ENCODE measurements around the gene STK38. TPM values are rescaled to one million over a fixed set of nuclear protein-coding genes. Genes with fewer than 3 reads are reported as not detected.

The STK38 gene
- total and polyA plus RNA-seq, 2 of the 4 experiments (the other 2 are of a cell fraction): 10.6 to 19.7 TPM

DNA sequence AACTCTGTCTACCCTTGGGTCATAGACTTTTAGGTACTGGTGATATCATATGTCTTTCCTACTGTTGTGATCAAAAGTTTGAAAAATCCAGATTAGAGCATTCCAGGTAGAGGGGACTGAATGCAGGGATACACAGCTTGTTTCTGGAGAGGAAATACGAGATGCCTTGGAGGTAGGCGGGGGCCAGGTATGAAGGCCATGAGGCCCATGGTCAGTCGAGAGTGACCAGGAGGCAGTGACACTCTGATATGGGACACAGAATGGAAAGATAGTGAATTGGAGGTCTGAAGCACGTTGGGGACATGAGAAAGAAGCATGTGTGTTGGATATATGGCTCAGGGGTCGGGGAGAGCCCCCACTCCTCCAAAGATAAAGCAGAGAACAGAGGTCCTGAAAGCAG is 30.8 kb upstream of the STK38 start:
- H3K9me1 ChIP-seq (ENCODE audit: insufficient read depth, low read length): peaks cover 15% of the 10 kb centered on the region
- ChIA-PET POLR2A (ENCODE audit: unreplicated experiment) (no interaction called here), CTCF (no interaction called here)
- H2BK15ac ChIP-seq (ENCODE audit: low read depth, low read length): peak overlapping the region; percentile 97; the same call in 2 of the 3 replicates
- peak overlapping the region; percentile 64; the same call in 1 of the 2 replicates for H3K23ac ChIP-seq (ENCODE audit: low read depth, low read length)
- peak overlapping the region; percentile 89 for H2BK120ac ChIP-seq (ENCODE audit: low read depth, low read length)
- H3K4me2 ChIP-seq (ENCODE audit: low read depth, low read length): no peak overlapping the region
- H3K79me1 ChIP-seq (ENCODE audit: low read depth in 1 of 2, low read length in 2 of 2): peaks cover 4 to 18% of the 10 kb centered on the region in 2 experiments; a peak in 3 of 4 replicates
- peak overlapping the region; percentile 81; the same call in 1 of the 2 replicates for H3K18ac ChIP-seq (ENCODE audit: low read depth, low read length)
- peak overlapping the region; percentile 85 for H4K91ac ChIP-seq (ENCODE audit: insufficient read depth, low read depth, low read length)
- no peaks in the 10 kb centered on the region for H3K36me3 ChIP-seq (ENCODE audit: control insufficient read depth, insufficient read depth, low read length)
- intact Hi-C loops (cut with micrococcal nuclease) (loop anchor here (5.0 kb wide), 1 partner anchor 46 kb away; no protein-coding TSS in a partner anchor), in situ Hi-C loops (cut with MboI; ENCODE audit: low sequenced_read_pairs) (no loop called here), dilution Hi-C loops (cut with HindIII; ENCODE audit: low sequenced_read_pairs, unreplicated experiment) (no loop called here)
- peak overlapping the region; percentile 43 for H2BK5ac ChIP-seq (ENCODE audit: low read depth, low read length, poor library complexity, severe bottlenecking)
- peak overlapping the region; percentile 50 for H3K14ac ChIP-seq (replicated peaks; ENCODE audit: low read depth, low read length)
- TF ChIP-seq RFX5 (IDR thresholded peaks at IDR 0.05; ENCODE audit: low read depth, low read length): no peak
- TF ChIP-seq SMC3 (IDR thresholded peaks at IDR 0.05; ENCODE audit: low read depth, low read length): no peak
- no peak for TF ChIP-seq CTCF (conservative IDR thresholded peaks at IDR 0.05; ENCODE audit: low read depth, low read length)
- no peak for TF ChIP-seq CEBPB (IDR thresholded peaks at IDR 0.05; ENCODE audit: low read depth, low read length)
- no peak for TF ChIP-seq MAFK (IDR thresholded peaks at IDR 0.05; ENCODE audit: low read depth, low read length)
- no peak for TF ChIP-seq RAD21 (IDR thresholded peaks at IDR 0.05; ENCODE audit: low read length)
- no peak for TF ChIP-seq POLR2A (IDR thresholded peaks at IDR 0.05; ENCODE audit: low read depth, low read length)
- no peak for TF ChIP-seq MXI1 (IDR thresholded peaks at IDR 0.05; ENCODE audit: borderline replicate concordance, low read depth, low read length)
- no peak for TF ChIP-seq USF2 (IDR thresholded peaks at IDR 0.05; ENCODE audit: low read depth, low read length)
- no peak for TF ChIP-seq NFE2L2 (IDR thresholded peaks at IDR 0.05; ENCODE audit: low read depth, low read length)
- TF ChIP-seq BHLHE40 (IDR thresholded peaks at IDR 0.05; ENCODE audit: low read depth, low read length): no peak
- no peak for TF ChIP-seq CHD1 (IDR thresholded peaks at IDR 0.05; ENCODE audit: low read depth, low read length)
- TF ChIP-seq FOS (IDR thresholded peaks at IDR 0.05; ENCODE audit: low read depth, low read length): no peak
- no peak for TF ChIP-seq RCOR1 (IDR thresholded peaks at IDR 0.05; ENCODE audit: insufficient replicate concordance, low read length)
- TF ChIP-seq, protein P1, sequence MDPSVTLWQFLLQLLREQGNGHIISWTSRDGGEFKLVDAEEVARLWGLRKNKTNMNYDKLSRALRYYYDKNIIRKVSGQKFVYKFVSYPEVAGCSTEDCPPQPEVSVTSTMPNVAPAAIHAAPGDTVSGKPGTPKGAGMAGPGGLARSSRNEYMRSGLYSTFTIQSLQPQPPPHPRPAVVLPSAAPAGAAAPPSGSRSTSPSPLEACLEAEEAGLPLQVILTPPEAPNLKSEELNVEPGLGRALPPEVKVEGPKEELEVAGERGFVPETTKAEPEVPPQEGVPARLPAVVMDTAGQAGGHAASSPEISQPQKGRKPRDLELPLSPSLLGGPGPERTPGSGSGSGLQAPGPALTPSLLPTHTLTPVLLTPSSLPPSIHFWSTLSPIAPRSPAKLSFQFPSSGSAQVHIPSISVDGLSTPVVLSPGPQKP (IDR thresholded peaks at IDR 0.05; ENCODE audit: borderline replicate concordance, low read depth, low read length): no peak
- no peak for TF ChIP-seq MAZ (IDR thresholded peaks at IDR 0.05; ENCODE audit: borderline replicate concordance, low read depth, low read length)
- H2AFZ ChIP-seq (replicated peaks; ENCODE audit: low read length, poor library complexity): no peak overlapping the region
- peak overlapping the region; percentile 60; the same call in 1 of the 2 replicates for H4K5ac ChIP-seq (ENCODE audit: low read depth, low read length)
- ATAC-seq (ENCODE audit: low read depth): no peak
- H2AK9ac ChIP-seq (replicated peaks; ENCODE audit: low read depth, low read length, poor library complexity): peak overlapping the region; percentile 77
- DNase-seq: no peak
- peaks cover 13% of the 10 kb centered on the region for H3K4me1 ChIP-seq (ENCODE audit: control insufficient read depth, insufficient read depth, low read length)
- H3K4me3 ChIP-seq (ENCODE audit: insufficient read depth, low read depth, low read length): no peak overlapping the region
- BruUV-seq (replicated peaks): no TSS peak
- H3K27ac ChIP-seq (ENCODE audit: insufficient read depth, low read length): no peak overlapping the region
- no CpG with 5 or more reads among the region's 5 CpGs for WGBS, 2 experiments (ENCODE audit: extremely low coverage in 2 of 2, insufficient read length in 1 of 2)
- H3K4ac ChIP-seq (ENCODE audit: low read depth, low read length): peak overlapping the region; percentile 96
- H3K9ac ChIP-seq (ENCODE audit: low read depth, low read length): no peak overlapping the region
- H3K56ac ChIP-seq (ENCODE audit: extremely low read depth, insufficient read depth, low read length): peak overlapping the region; percentile 38; the same call in 1 of the 2 replicates
- H3K9me3 ChIP-seq (ENCODE audit: control insufficient read depth, insufficient read depth, low read length): no peaks in the 10 kb centered on the region
- peak overlapping the region; percentile 10 to 61; a peak in 3 of 4 replicates for H4K8ac ChIP-seq (ENCODE audit: low read depth in 2 of 2, low read length in 2 of 2)
- H2BK20ac ChIP-seq (ENCODE audit: low read depth, low read length): peak overlapping the region; percentile 97
- H3K27me3 ChIP-seq (ENCODE audit: control insufficient read depth, insufficient read depth, low read length): no peaks in the 10 kb centered on the region
- H4K20me1 ChIP-seq (ENCODE audit: insufficient read depth, low read length): no peaks in the 10 kb centered on the region
- H2AK5ac ChIP-seq (ENCODE audit: low read depth, low read length): peak overlapping the region; percentile 99
